ENCODE measurements around the gene NEGR1.

The NEGR1 gene

DNA sequence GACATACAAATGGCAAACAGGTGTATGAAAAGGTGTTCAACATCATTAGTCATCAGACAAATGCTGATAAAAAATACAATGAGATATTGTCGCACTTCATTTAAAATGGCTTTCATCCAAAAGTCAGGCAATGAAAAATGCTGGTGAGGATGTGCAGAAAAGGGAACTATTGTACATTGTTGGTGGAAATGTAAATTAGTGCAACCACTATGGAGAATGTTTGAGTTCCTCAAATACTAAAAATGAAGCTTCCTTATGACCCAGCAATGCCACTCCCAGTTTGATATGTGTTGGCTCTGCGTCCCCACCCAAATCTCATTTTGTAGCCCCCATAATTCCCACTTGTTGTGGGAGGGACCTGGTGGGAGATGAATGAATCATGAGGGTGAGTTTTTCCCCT, 891.8 kb downstream of the NEGR1 start:
- no peak for DNase-seq (ENCODE audit: low read depth)
- TF ChIP-seq, protein P1, sequence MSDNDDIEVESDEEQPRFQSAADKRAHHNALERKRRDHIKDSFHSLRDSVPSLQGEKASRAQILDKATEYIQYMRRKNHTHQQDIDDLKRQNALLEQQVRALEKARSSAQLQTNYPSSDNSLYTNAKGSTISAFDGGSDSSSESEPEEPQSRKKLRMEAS (IDR thresholded peaks at IDR 0.05; ENCODE audit: low read depth, low read length): no peak
- TF ChIP-seq, protein P2, sequence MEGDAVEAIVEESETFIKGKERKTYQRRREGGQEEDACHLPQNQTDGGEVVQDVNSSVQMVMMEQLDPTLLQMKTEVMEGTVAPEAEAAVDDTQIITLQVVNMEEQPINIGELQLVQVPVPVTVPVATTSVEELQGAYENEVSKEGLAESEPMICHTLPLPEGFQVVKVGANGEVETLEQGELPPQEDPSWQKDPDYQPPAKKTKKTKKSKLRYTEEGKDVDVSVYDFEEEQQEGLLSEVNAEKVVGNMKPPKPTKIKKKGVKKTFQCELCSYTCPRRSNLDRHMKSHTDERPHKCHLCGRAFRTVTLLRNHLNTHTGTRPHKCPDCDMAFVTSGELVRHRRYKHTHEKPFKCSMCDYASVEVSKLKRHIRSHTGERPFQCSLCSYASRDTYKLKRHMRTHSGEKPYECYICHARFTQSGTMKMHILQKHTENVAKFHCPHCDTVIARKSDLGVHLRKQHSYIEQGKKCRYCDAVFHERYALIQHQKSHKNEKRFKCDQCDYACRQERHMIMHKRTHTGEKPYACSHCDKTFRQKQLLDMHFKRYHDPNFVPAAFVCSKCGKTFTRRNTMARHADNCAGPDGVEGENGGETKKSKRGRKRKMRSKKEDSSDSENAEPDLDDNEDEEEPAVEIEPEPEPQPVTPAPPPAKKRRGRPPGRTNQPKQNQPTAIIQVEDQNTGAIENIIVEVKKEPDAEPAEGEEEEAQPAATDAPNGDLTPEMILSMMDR (IDR thresholded peaks at IDR 0.05; ENCODE audit: low read depth, low read length): no peak
- H3K4me3 ChIP-seq (ENCODE audit: low read depth, low read length): no peak overlapping the region

DNA sequence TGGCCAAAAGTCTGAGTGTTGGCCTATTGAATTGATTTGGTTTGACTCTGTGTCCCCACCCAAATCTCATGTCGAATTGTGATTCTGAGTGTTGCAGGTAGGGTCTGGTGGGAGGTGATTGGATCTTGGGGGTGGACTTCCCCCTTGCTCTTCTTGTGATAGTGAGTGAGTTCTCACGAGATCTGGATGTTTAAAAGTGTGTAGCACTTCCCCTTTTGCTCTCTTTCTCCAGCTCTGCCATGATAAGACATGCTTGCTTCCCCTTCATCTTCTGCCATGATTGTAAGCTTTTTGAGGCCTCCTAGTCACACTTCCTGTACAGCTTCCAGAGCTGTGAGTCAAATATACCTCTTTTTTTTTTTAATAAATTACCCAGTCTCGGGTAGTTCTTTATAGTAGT, 904.5 kb downstream of the NEGR1 start:
- TF ChIP-seq, protein P1 (IDR thresholded peaks at IDR 0.05; ENCODE audit: low read depth, low read length): no peak
- no peak for TF ChIP-seq POLR2A (IDR thresholded peaks at IDR 0.05; ENCODE audit: extremely low read depth, insufficient read length)
- TF ChIP-seq MYC (IDR thresholded peaks at IDR 0.05; ENCODE audit: low read depth, low read length): no peak
- TF ChIP-seq, protein P2 (IDR thresholded peaks at IDR 0.05; ENCODE audit: low read depth, low read length): no peak
- peak; percentile 16 for DNase-seq (ENCODE audit: low read depth)
- no peak overlapping the region for H3K4me3 ChIP-seq (ENCODE audit: low read depth, low read length)

DNA sequence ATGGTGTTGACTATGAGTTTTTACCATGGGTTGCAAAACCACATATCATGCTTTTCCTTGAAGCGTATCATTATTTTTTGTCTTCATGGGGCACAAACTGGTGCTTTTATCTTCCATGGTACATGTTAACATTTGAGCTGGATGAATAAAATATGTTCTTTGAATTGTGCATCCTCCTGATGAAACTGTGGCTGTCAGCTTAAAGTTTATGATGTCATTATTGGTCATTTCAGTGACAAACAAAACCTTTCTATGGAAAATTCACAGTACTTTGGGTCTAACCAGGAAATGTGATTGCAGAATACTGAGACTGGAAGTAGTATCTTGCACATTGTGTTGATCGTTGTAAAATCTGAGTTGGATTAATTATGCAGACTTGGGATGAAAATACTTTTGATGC, 909.8 kb downstream of the NEGR1 start:
- H3K4me3 ChIP-seq (ENCODE audit: low read depth, low read length): no peak overlapping the region
- TF ChIP-seq, protein P1 (IDR thresholded peaks at IDR 0.05; ENCODE audit: low read depth, low read length): no peak
- no peak for DNase-seq (ENCODE audit: low read depth)

DNA sequence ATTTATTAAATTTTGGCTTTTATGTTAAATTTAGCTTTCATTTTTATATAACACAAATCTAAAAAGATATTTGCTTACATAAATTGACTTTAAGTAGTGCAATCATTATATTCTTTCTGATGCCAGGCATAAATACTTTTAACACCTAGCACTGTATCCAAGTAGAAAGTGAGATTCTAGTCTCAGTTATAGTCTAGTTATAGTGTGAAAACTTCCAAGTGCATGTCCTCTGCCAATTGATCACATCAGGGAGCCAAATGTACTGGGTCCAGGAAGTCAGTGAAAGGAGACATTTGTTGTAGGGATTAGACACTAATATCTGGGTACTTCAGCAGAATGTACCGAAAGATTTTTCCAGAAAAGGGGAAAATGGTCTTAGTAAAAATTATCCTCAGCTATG, 910.8 kb downstream of the NEGR1 start:
- DNase-seq (ENCODE audit: low read depth): no peak
- no peak for TF ChIP-seq MYC (IDR thresholded peaks at IDR 0.05; ENCODE audit: low read depth, low read length)
- TF ChIP-seq, protein P1 (IDR thresholded peaks at IDR 0.05; ENCODE audit: low read depth, low read length): no peak
- H3K4me3 ChIP-seq (ENCODE audit: low read depth, low read length): no peak overlapping the region

DNA sequence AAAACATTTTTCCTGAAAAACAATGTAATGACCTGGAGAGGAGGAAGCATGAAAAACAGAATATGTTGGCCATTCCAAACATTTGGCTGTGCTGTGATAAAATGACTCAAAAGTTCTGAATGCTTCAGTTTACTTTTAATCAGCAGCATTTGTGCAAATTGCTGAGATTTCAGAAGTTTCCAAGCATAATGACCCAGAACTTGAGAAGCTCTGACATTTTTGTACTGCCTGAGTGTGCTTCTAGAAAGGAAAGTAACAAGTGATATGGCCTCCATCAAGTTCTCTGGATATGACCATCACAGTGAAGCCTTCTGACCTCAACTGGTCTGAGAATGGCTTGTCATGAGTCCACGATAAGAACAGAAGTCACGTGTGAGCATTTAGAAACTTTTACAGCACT, 918.1 kb downstream of the NEGR1 start:
- TF ChIP-seq, protein P2 (IDR thresholded peaks at IDR 0.05; ENCODE audit: low read depth, low read length): no peak
- TF ChIP-seq, protein P1 (IDR thresholded peaks at IDR 0.05; ENCODE audit: low read depth, low read length): no peak
- TF ChIP-seq MYC (IDR thresholded peaks at IDR 0.05; ENCODE audit: low read depth, low read length) (no peak), POLR2A (IDR thresholded peaks at IDR 0.05; ENCODE audit: extremely low read depth, insufficient read length) (no peak)
- no peak for DNase-seq (ENCODE audit: low read depth)
- no peak overlapping the region for H3K4me3 ChIP-seq (ENCODE audit: low read depth, low read length)

DNA sequence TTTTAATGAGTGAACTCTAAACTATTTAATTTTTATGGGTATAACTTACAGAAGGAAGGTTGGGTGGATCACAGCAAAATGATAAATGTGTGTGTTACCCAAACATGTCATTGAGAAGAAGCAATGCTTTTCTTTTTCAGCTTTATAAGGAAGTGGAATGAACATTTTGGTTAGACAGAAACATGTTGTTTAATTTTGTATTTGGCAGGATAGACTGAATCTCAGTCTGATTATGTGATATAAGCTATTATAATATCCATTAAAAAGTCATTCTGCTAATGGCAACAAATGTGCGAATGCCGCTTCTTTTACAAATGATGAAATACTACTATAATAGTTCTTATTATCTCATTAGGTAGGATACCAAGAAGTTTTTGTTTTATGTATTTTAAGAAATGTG, 919.6 kb downstream of the NEGR1 start:
- no peak overlapping the region for H3K4me3 ChIP-seq (ENCODE audit: low read depth, low read length)
- TF ChIP-seq MYC (IDR thresholded peaks at IDR 0.05; ENCODE audit: low read depth, low read length) (no peak), POLR2A (IDR thresholded peaks at IDR 0.05; ENCODE audit: extremely low read depth, insufficient read length) (no peak)
- TF ChIP-seq, protein P2 (IDR thresholded peaks at IDR 0.05; ENCODE audit: low read depth, low read length): no peak
- TF ChIP-seq, protein P1 (IDR thresholded peaks at IDR 0.05; ENCODE audit: low read depth, low read length): no peak
- no peak for DNase-seq (ENCODE audit: low read depth)

DNA sequence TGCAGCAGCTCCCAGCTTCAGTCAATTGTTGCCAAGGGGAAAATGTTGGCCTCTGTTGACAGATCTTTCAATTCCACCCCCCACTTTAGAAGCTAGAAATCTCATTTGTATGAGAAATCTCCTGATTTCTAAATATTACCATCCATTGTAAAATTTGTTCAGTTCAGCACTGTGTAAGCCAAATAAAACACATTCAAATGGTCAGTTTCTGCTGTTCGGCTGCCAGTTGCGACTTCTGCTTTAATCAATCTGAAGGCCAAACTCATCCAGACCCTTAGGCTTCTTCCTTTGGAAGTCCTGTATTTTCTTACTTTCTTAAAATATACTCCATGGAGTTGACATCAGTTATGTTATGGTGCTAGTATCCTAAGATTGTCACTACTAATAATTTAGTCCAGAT, 920.3 kb downstream of the NEGR1 start:
- H3K4me3 ChIP-seq (ENCODE audit: low read depth, low read length): no peak overlapping the region
- TF ChIP-seq, protein P1 (IDR thresholded peaks at IDR 0.05; ENCODE audit: low read depth, low read length): no peak
- TF ChIP-seq POLR2A (IDR thresholded peaks at IDR 0.05; ENCODE audit: extremely low read depth, insufficient read length): no peak
- TF ChIP-seq, protein P2 (IDR thresholded peaks at IDR 0.05; ENCODE audit: low read depth, low read length): no peak
- TF ChIP-seq MYC (IDR thresholded peaks at IDR 0.05; ENCODE audit: low read depth, low read length): no peak
- DNase-seq (ENCODE audit: low read depth): no peak

Data from NB4 (cell line).